Hepatocyte (in vitro differentiated cells): Measurements from ENCODE around the gene SURF2. TPM values are rescaled to one million over a fixed set of nuclear protein-coding genes. Genes with fewer than 3 reads are reported as not detected.
"Not testable (repeated sequence)": the region's sequence is repeated elsewhere in the genome, so short reads cannot be mapped to it uniquely, and the experiment has no call there.

ENCODE experiments used
- DNase-seq: peaks from one replicate; pipeline ENCODE4 v3.0.0-alpha.2; 2016; ENCODE audit warnings: low spot score
- H2AFZ ChIP-seq: fragments of 200-600 bp; sonication (generic); 2 replicates; pipeline ENCODE4 v1.6.0; 2016; ENCODE audit warnings: antibody characterized with exemption, mild to moderate bottlenecking
- H3K27ac ChIP-seq: fragments of 200-600 bp; sonication (generic); 2 replicates; pipeline ENCODE4 v1.5.1; 2016; ENCODE audit warnings: mild to moderate bottlenecking
- H3K27me3 ChIP-seq: fragments of 200-600 bp; sonication (generic); 2 replicates; pipeline ENCODE4 v1.6.1; 2016
- H3K36me3 ChIP-seq: fragments of 200-600 bp; sonication (generic); replicated peaks from 2 replicates; pipeline ENCODE4 v1.5.1; 2016; ENCODE audit warnings: low read depth; ENCODE audit not compliant: insufficient read depth
- H3K4me1 ChIP-seq: fragments of 200-600 bp; sonication (generic); 2 replicates; pipeline ENCODE4 v1.5.1; 2016; ENCODE audit warnings: mild to moderate bottlenecking, moderate library complexity; ENCODE audit not compliant: insufficient read depth
- H3K4me2 ChIP-seq: fragments of 200-600 bp; sonication (generic); 2 replicates; pipeline ENCODE4 v1.6.0; 2016
- H3K4me3 ChIP-seq: fragments of 200-600 bp; sonication (generic); 2 replicates; pipeline ENCODE4 v1.5.1; 2016; ENCODE audit warnings: mild to moderate bottlenecking
- H3K79me2 ChIP-seq: fragments of 200-600 bp; sonication (generic); 2 replicates; pipeline ENCODE4 v1.6.0; 2017; ENCODE audit warnings: mild to moderate bottlenecking
- H3K9me2 ChIP-seq: fragments of 200-600 bp; sonication (generic); replicated peaks from 2 replicates; pipeline ENCODE4 v1.6.0; 2017; ENCODE audit warnings: mild to moderate bottlenecking; ENCODE audit not compliant: insufficient read depth
- H3K9me3 ChIP-seq: fragments of 200-600 bp; sonication (generic); 2 replicates; pipeline ENCODE4 v1.5.1; 2016; ENCODE audit warnings: low read depth, mild to moderate bottlenecking
- H4K20me1 ChIP-seq: fragments of 200-600 bp; sonication (generic); 2 replicates; pipeline ENCODE4 v1.6.0; 2016; ENCODE audit warnings: mild to moderate bottlenecking; ENCODE audit not compliant: insufficient read depth, poor library complexity, severe bottlenecking
- CTCF ChIP-seq: fragments of 200-600 bp; sonication (generic); IDR thresholded peaks from 2 replicates; pipeline ENCODE4 v1.5.1; 2016; ENCODE audit warnings: antibody characterized with exemption, mild to moderate bottlenecking; ENCODE audit not compliant: poor library complexity
- EZH2 ChIP-seq: fragments of 200-600 bp; sonication (generic); IDR thresholded peaks from 2 replicates; pipeline ENCODE4 v1.6.1; 2016; ENCODE audit warnings: antibody characterized with exemption, mild to moderate bottlenecking, borderline replicate concordance
- EZH2phosphoT487 ChIP-seq: fragments of 200-600 bp; sonication (generic); IDR thresholded peaks from one replicate; pipeline ENCODE4 v1.6.1; 2018; ENCODE audit warnings: antibody characterized with exemption, mild to moderate bottlenecking, low read depth, moderate library complexity; ENCODE audit not compliant: unreplicated experiment, severe bottlenecking
- WGBS: methylation state at CpG from one replicate; pipeline ENCODE4 v1.1.6; 2016; ENCODE audit warnings: low lambda C conversion rate; ENCODE audit errors: missing lambda C conversion rate; 5-methylcytosine and 5-hydroxymethylcytosine counted together
- polyA plus RNA-seq: library from polyadenylated mRNA; unstranded; fragments of >200 nt; fragmentation: Nextera tagmentation; extraction: Ambion mirVana; gene quantifications from 2 replicates; pipeline ENCODE4 v1.2.1, GENCODE V29; 2016
- total RNA-seq: library from RNA; depleted of rRNA; stranded (reverse); fragments of >200 nt; gene quantifications from 2 replicates; pipeline ENCODE4 v1.2.3, GENCODE V29; 2014

Gene SURF2
- total RNA-seq (13.2 and 13.6 TPM in 2 replicates), polyA plus RNA-seq (22.9 and 25.5 TPM in 2 replicates)

- Histone ChIP-seq H3K36me3 (no peaks in the 10 kb centered on the region), H3K27ac (peak within 1 kb of the TSS; percentile 80), H3K4me3 (peak within 1 kb of the TSS; percentile 95), H3K4me2 (peak within 1 kb of the TSS; percentile 100), H2AFZ (peak within 1 kb of the TSS; percentile 9), H3K9me3 (no peaks in the 10 kb centered on the region), H3K4me1 (peaks cover 21% of the 10 kb centered on the region), H4K20me1 (peaks cover 10% of the 10 kb centered on the region), H3K27me3 (no peaks in the 10 kb centered on the region), H3K9me2 (no peaks in the 10 kb centered on the region), H3K79me2 (peaks cover 45% of the 10 kb centered on the region)
- TF ChIP-seq EZH2phosphoT487 (no peak), CTCF (no peak), EZH2 (no peak)
- peak; percentile 96 for DNase-seq
- 2% methylated on average over 36 of the region's 78 CpGs for WGBS
Observed at GRCh38 chr9:133356391-133357091, at the start of gene SURF2, which contains the start of gene SURF1. SURF2 (plus strand) TSS chr9:133356550; CDS start chr9:133356593, 43 bp downstream. SURF1 (minus strand) TSS chr9:133356487; CDS start chr9:133356453, 34 bp downstream.

GRCh38 chr9:133307301-133307700 lies 49.0 kb upstream of the SURF2 start:
- TF ChIP-seq CTCF (no peak), EZH2phosphoT487 (no peak), EZH2 (no peak)
- Histone ChIP-seq H3K27me3 (no peaks in the 10 kb centered on the region), H3K4me1 (no peaks in the 10 kb centered on the region), H3K4me2 (no peak overlapping the region), H3K36me3 (no peaks in the 10 kb centered on the region), H3K79me2 (no peaks in the 10 kb centered on the region), H2AFZ (no peak overlapping the region), H3K4me3 (no peak overlapping the region), H3K9me3 (no peaks in the 10 kb centered on the region), H4K20me1 (no peaks in the 10 kb centered on the region), H3K9me2 (no peaks in the 10 kb centered on the region), H3K27ac (no peak overlapping the region)
- no peak for DNase-seq
- WGBS: 90% methylated on average over 16 of the region's 16 CpGs

- no peak for DNase-seq
- H3K79me2 ChIP-seq: no peaks in the 10 kb centered on the region
- H3K4me1 ChIP-seq: no peaks in the 10 kb centered on the region
- no peaks in the 10 kb centered on the region for H3K27me3 ChIP-seq
- no peak for TF ChIP-seq EZH2phosphoT487
- H4K20me1 ChIP-seq: no peaks in the 10 kb centered on the region
- no peak overlapping the region for H3K4me2 ChIP-seq
- WGBS: 85% methylated on average over 6 of the region's 6 CpGs
- H3K9me2 ChIP-seq: no peaks in the 10 kb centered on the region
- H3K36me3 ChIP-seq: no peaks in the 10 kb centered on the region
- H2AFZ ChIP-seq: no peak overlapping the region
- H3K9me3 ChIP-seq: no peaks in the 10 kb centered on the region
- H3K4me3 ChIP-seq: no peak overlapping the region
- H3K27ac ChIP-seq: no peak overlapping the region
Observed at GRCh38 chr9:133309608-133310007, 46.7 kb upstream of the SURF2 start.

GRCh38 chr9:133315997-133316396 lies 40.4 kb upstream of the SURF2 start:
- Histone ChIP-seq H4K20me1 (no peaks in the 10 kb centered on the region), H3K27ac (no peak overlapping the region), H3K9me2 (no peaks in the 10 kb centered on the region), H3K4me3 (no peak overlapping the region), H3K9me3 (no peaks in the 10 kb centered on the region), H3K36me3 (no peaks in the 10 kb centered on the region), H2AFZ (no peak overlapping the region), H3K4me1 (no peaks in the 10 kb centered on the region), H3K79me2 (no peaks in the 10 kb centered on the region), H3K27me3 (no peaks in the 10 kb centered on the region), H3K4me2 (no peak overlapping the region)
- 73% methylated on average over 2 of the region's 2 CpGs for WGBS
- DNase-seq: no peak
- TF ChIP-seq CTCF (no peak), EZH2phosphoT487 (no peak), EZH2 (no peak)

- 79% methylated on average over 13 of the region's 13 CpGs for WGBS
Observed at GRCh38 chr9:133317551-133317950, 38.8 kb upstream of the SURF2 start.

More at GRCh38 chr9:133317551-133317950, 38.8 kb upstream of the SURF2 start:
- H3K4me2 ChIP-seq, H3K27ac ChIP-seq, H3K9me3 ChIP-seq, H3K36me3 ChIP-seq, H3K9me2 ChIP-seq, H3K27me3 ChIP-seq, H3K4me3 ChIP-seq, H2AFZ ChIP-seq, H3K79me2 ChIP-seq, DNase-seq, H4K20me1 ChIP-seq, H3K4me1 ChIP-seq: not testable (repeated sequence)
